ENCODE data around the gene PCTP.

Gene PCTP

DNA sequence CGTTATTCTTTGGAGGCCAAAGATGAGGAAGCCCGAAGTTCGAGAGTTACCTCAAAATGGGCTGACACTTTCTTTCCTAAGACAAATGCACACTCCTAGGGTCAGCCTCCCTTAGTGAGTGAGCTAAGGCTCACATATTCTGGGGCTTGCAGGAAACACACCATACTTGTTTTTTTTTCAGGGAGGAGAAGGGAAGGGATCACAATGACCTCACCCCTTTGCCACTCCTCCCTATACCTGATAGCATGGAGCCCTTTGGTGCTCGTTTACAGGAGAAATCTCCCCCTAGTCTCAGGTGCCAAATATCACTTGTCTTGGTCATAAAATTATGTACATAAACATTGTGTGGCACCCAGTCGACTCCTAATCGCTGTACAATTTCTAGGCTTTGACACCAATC, 23.6 kb upstream of the PCTP start:
- Histone ChIP-seq H4K20me1 (no peaks in the 10 kb centered on the region), H3K27ac (no peak overlapping the region), H3K4me1 (peaks cover 51% of the 10 kb centered on the region), H3K4me3 (no peak overlapping the region), H3K4me2 (no peak overlapping the region), H3K9ac (no peak overlapping the region), H3K9me3 (no peaks in the 10 kb centered on the region), H3K36me3 (no peaks in the 10 kb centered on the region), H3K27me3 (no peaks in the 10 kb centered on the region)
- TF ChIP-seq Cebpa-rat (IDR thresholded peaks at IDR 0.05), result no peak

- no peak for TF ChIP-seq Cebpa-rat (IDR thresholded peaks at IDR 0.05)
- Histone ChIP-seq H3K4me1 (peaks cover 51% of the 10 kb centered on the region), H3K4me3 (no peak overlapping the region), H4K20me1 (no peaks in the 10 kb centered on the region), H3K27me3 (no peaks in the 10 kb centered on the region), H3K27ac (no peak overlapping the region), H3K9ac (no peak overlapping the region), H3K4me2 (no peak overlapping the region), H3K36me3 (no peaks in the 10 kb centered on the region), H3K9me3 (no peaks in the 10 kb centered on the region)
These were observed 22.9 kb upstream of the PCTP start for GRCh38 chr17:55727920-55728319.

- Histone ChIP-seq H3K9me3 (no peaks in the 10 kb centered on the region), H3K4me3 (no peak overlapping the region), H3K9ac (no peak overlapping the region), H3K4me1 (peaks cover 51% of the 10 kb centered on the region), H4K20me1 (no peaks in the 10 kb centered on the region), H3K27ac (no peak overlapping the region), H3K36me3 (no peaks in the 10 kb centered on the region), H3K4me2 (no peak overlapping the region), H3K27me3 (no peaks in the 10 kb centered on the region)
- TF ChIP-seq Cebpa-rat (IDR thresholded peaks at IDR 0.05), result no peak
These were observed 22.5 kb upstream of the PCTP start for GRCh38 chr17:55728361-55728760.

DNA sequence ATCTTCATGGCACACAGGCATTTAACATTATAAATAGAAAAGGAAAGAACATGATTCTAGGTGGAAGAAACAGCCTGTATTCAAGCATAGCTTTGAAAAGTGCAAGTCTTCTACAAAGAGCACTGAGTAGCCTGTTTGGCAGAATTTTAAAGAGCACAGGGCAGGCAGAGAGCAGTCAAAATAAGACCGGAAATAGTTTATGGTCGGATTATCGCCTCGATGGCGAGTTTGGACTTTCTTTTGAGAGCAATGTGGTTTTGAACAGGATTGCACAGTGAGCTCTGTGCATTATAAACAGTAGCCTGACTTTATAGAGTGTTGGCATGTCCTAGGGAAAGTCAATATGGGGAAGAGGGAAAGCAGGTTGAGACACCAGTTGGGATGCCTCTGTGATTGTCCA, 22.0 kb upstream of the PCTP start:
- H4K20me1 ChIP-seq, result no peaks in the 10 kb centered on the region
- H3K4me3 ChIP-seq, result no peak overlapping the region
- no peaks in the 10 kb centered on the region for H3K36me3 ChIP-seq
- H3K27ac ChIP-seq, result no peak overlapping the region
- no peak for TF ChIP-seq Cebpa-rat (IDR thresholded peaks at IDR 0.05)
- peaks cover 52% of the 10 kb centered on the region for H3K4me1 ChIP-seq
- no peak overlapping the region for H3K4me2 ChIP-seq
- no peaks in the 10 kb centered on the region for H3K9me3 ChIP-seq
- no peak overlapping the region for H3K9ac ChIP-seq
- H3K27me3 ChIP-seq, result no peaks in the 10 kb centered on the region

- peaks cover 57% of the 10 kb centered on the region for H3K4me1 ChIP-seq
- H3K4me3 ChIP-seq, result no peak overlapping the region
- no peaks in the 10 kb centered on the region for H3K36me3 ChIP-seq
- H3K27ac ChIP-seq, result no peak overlapping the region
- TF ChIP-seq Cebpa-rat (IDR thresholded peaks at IDR 0.05), result no peak
- H3K9ac ChIP-seq, result no peak overlapping the region
- H3K4me2 ChIP-seq, result no peak overlapping the region
- no peaks in the 10 kb centered on the region for H3K27me3 ChIP-seq
- H3K9me3 ChIP-seq, result no peaks in the 10 kb centered on the region
- H4K20me1 ChIP-seq, result no peaks in the 10 kb centered on the region
These were observed 21.4 kb upstream of the PCTP start for GRCh38 chr17:55729484-55729883.

DNA sequence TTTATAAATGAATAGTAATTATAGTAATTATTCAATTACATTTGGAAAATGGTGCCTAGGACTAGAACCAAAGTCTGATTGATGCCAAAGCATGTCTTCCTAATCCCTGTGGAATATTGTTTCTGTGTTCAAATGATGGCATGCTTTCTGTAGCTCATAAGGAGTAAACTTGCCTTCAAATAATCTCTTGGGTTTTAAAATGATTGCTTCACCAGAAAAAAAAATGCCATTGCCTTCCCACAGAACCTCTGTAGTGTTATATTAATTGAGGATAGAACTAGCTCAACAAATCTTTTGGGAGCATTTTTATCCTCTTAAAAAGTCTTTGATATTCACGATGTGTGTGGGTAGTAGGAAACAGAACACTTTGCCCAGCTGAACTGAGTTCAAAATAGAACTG, 20.5 kb upstream of the PCTP start:
- Histone ChIP-seq H3K27ac (peak overlapping the region; percentile 28; the same call in 1 of the 2 replicates), H3K9ac (no peak overlapping the region)

GRCh38 chr17:55730808-55731207, 20.0 kb upstream of the PCTP start:
- Histone ChIP-seq H3K27me3 (no peaks in the 10 kb centered on the region), H3K9me3 (no peaks in the 10 kb centered on the region), H3K4me1 (peaks cover 59% of the 10 kb centered on the region), H3K27ac (peak overlapping the region; percentile 28; the same call in 1 of the 2 replicates), H3K9ac (no peak overlapping the region), H4K20me1 (no peaks in the 10 kb centered on the region), H3K4me3 (no peak overlapping the region), H3K36me3 (no peaks in the 10 kb centered on the region), H3K4me2 (peak overlapping the region; percentile 69)
- TF ChIP-seq Cebpa-rat (IDR thresholded peaks at IDR 0.05), result no peak

More for the DNA sequence above, 20.5 kb upstream of the PCTP start:
- H3K4me2 ChIP-seq, result peak overlapping the region; percentile 69
- no peaks in the 10 kb centered on the region for H4K20me1 ChIP-seq
- peaks cover 57% of the 10 kb centered on the region for H3K4me1 ChIP-seq
- TF ChIP-seq Cebpa-rat (IDR thresholded peaks at IDR 0.05), result no peak
- no peaks in the 10 kb centered on the region for H3K27me3 ChIP-seq
- no peaks in the 10 kb centered on the region for H3K9me3 ChIP-seq
- no peaks in the 10 kb centered on the region for H3K36me3 ChIP-seq
- H3K4me3 ChIP-seq, result no peak overlapping the region

GRCh38 chr17:55731586-55732250, 19.1 kb upstream of the PCTP start:
- peaks cover 59% of the 10 kb centered on the region for H3K4me1 ChIP-seq
- peak overlapping the region; percentile 43 for H3K9ac ChIP-seq
- peak overlapping the region; percentile 69 for H3K4me2 ChIP-seq
- no peaks in the 10 kb centered on the region for H3K36me3 ChIP-seq
- H3K27ac ChIP-seq, result peak overlapping the region; percentile 42
- no peaks in the 10 kb centered on the region for H3K9me3 ChIP-seq
- no peak overlapping the region for H3K4me3 ChIP-seq
- no peaks in the 10 kb centered on the region for H4K20me1 ChIP-seq
- H3K27me3 ChIP-seq, result no peaks in the 10 kb centered on the region
- no peak for TF ChIP-seq Cebpa-rat (IDR thresholded peaks at IDR 0.05)

DNA sequence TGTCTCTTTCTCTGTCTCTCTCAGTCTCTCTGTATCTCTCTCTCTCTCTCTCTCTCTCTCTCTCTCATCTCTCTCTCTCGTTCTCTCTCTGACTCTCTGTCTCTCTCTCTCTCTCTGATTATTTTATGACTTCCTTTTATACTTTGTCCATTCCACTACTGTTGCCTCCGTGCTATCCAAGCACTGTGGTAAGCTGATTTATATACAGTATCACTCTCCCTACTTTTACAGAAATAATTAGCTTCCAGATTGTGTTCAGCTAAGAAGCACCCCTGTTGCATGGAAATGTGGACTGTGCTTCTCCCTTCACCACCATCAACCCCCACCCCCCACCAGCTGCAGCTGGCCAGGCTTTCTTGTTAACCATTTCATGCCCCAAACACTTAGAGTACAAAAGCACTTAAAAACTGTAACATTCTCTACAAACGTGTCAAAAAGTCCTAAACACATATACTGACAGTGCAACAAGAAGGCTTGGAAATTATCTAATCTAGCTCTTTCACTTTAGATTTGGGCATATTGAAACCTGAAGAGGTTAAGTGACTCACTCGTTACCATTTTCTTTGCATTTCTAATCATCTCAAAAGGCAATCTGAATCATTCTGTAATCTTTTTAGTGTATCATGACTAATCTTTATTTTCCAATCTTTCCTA, 16.6 kb upstream of the PCTP start:
- Histone ChIP-seq H4K20me1 (no peaks in the 10 kb centered on the region), H3K4me1 (peaks cover 73% of the 10 kb centered on the region), H3K36me3 (no peaks in the 10 kb centered on the region), H3K9me3 (no peaks in the 10 kb centered on the region), H3K27ac (peak overlapping the region; percentile 3; the same call in 1 of the 2 replicates), H3K4me2 (peak overlapping the region; percentile 69), H3K9ac (no peak overlapping the region), H3K27me3 (no peaks in the 10 kb centered on the region), H3K4me3 (no peak overlapping the region)
- TF ChIP-seq Cebpa-rat (IDR thresholded peaks at IDR 0.05), result no peak

DNA sequence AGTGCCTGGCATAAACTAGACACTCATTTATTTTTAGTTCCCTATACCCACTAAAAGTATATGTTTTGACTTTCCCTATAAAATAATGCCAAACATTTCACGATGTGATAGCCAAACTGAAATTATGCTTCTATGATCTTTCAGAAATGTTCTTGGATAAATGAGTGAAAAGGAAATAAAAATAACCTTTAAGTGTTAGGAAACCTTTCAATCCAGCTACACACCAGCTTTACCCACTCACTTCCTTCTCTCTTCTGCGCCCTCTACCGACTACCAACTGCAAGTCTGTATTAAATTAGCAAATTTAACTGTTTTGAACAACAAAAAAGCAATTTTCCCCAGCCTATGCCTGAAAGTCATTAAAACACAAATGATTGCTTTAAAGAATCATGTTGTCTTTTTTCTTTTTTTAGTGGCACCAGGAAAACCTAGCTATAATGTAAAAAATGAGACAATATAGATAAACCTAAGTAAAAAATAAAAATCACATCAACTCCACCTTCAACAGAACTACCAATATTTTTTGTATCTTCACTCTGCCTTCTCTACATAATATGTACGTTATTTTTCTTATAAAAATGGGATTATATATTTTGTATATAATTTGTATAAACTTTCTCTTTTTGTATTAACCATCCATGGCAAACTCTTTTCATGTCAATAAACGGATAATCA, 15.0 kb upstream of the PCTP start:
- Histone ChIP-seq H3K9me3 (no peaks in the 10 kb centered on the region), H3K4me1 (peaks cover 68% of the 10 kb centered on the region), H3K4me2 (no peak overlapping the region), H4K20me1 (no peaks in the 10 kb centered on the region), H3K4me3 (no peak overlapping the region), H3K27me3 (no peaks in the 10 kb centered on the region), H3K36me3 (no peaks in the 10 kb centered on the region), H3K27ac (no peak overlapping the region), H3K9ac (no peak overlapping the region)
- no peak for TF ChIP-seq Cebpa-rat (IDR thresholded peaks at IDR 0.05)

Measured in BLaER1 (cell line).